Islet of Langerhans (tissue), 1 donor: ENCODE measurements around the gene ARMH2.
"Not testable (repeated sequence)": the region's sequence is repeated elsewhere in the genome, so short reads cannot be mapped to it uniquely, and the experiment has no call there.

ENCODE experiments used
- FAIRE-seq: peaks from one replicate; lab custom pipeline; 2011; peaks lifted over from hg19 to GRCh38; lab: Jason Lieb, UNC

ARMH2 gene

DNA sequence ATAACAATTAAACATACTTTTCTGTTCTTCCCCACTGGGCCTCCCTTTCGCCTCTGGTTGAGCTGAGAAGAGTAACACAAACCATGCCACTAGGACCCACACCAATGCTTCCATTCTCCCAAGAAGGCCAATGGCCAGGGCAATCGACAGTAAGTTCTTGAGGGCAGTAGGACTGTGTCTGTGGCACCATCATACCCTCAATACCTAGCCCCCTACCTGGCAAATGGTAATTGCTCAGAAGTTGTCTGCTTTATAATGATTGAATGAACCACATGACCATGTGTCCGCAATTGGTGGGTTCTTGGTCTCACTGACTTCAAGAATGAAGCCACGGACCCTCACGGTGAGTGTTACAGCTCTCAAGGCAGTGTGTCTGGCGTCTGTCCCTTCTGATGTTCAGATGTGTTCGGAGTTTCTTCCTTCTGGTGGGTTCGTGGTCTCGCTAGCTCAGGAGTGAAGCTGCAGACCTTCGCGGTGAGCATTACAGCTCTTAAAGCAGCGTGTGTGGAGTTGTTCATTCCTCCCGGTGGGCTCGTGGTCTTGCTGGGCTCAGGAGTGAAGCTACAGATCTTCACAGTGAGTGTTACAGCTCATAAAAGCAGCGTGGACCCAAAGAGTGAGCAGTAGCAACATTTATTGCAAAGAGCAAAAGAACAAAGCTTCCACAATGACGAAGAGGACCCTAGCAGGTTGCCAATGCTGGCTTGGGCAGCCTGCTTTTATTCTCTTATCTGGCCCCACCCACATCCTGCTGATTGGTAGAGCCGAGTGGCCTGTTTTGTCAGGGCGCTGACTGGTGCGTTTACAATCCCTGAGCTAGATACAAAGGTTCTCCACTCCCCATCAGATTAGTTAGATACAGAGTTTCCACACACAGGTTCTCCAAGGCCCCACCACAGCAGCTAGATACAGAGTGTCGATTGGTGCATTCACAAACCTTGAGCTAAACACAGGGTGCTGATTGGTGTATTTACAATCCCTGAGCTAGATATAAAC is 33.6 kb downstream of the ARMH2 start:
- not testable (repeated sequence) for FAIRE-seq

DNA sequence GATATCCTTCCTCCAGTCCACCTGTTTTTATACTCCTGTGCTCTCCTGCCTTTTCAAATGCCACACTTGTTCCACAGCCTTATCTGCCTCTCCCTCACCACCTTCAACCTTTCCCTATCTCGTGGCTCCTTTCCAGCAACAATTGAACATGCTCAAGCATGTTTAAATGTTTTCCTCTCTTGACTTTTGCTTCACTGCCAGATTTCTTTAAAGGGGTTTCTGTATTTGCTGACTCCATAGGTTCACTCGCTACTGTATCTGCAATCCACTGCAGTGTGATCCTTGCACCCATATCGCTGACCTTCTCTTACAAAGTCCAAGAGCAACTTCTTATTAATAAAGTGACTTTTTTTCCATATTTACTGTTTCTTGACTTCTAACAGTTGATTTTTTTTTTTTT is 35.1 kb downstream of the ARMH2 start:
- no peak for FAIRE-seq

DNA sequence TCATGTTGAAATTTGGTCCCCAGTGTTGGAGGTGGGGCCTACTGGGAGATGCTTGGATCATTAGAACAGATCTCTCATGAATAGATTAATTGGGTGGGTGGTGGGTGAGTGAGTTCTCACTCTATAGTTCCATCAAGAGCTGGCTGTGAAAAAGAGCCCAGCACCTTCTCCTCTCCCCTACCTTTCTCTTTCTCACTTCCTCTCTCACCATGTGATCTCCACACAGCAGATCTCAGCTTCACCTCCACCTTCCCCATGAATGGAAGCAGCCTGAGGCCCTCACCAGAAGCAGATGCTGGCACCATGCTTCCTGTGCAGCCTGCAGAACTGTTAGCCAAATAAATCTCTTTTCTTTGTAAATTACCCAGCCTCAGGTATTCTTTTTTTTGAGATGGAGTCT is 36.9 kb downstream of the ARMH2 start:
- FAIRE-seq = no peak

DNA sequence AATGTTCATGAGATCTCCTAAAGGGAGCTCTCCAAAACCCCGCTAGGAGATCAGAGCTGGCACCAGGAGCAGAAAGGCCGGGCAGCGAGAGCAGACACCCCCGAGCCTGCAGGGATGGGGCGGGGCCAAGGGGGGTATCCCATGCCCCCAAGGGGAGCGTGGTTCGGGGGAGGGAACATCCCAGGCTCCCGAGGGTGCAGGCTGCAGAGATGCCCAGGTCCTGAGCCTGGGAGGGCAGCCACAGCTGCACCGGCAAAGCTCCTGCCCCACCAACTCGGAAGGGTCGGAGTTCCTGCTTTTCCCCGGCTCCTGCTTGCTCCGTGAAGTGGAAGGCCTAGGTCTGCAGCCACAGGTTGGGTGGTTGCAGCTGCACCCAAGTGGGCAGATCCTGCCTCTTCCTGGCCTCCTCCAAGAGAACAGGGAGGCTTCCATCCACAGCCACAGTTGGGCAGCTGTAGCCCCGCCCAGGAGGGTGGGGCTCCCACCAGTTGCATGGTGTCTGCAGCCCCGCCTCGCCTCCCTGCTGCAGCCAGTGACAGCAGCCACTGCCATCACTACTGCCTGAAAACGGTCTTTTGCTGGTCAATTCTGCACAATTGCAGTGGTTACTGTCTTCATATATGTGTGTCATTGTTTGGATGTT is 37.4 kb downstream of the ARMH2 start:
- no peak for FAIRE-seq

DNA sequence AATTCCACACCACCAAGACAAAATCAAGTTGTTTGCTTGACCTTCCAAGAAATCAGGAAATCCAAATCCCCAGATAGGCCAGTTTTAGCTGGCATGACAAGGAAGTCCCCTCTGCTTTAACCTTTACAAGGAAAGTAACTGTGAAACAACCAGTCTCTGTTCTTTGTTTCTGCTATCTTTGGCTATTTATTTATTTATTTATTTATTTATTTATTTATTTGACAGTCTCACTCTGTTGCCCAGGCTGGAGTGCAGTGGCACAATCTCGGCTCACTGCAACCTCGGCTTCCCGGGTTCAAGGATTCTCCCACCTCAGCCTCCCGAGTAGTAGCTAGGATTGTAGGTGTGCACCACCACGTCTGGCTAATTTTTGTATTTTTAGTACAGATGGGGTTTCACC is 38.5 kb downstream of the ARMH2 start:
- no peak for FAIRE-seq

DNA sequence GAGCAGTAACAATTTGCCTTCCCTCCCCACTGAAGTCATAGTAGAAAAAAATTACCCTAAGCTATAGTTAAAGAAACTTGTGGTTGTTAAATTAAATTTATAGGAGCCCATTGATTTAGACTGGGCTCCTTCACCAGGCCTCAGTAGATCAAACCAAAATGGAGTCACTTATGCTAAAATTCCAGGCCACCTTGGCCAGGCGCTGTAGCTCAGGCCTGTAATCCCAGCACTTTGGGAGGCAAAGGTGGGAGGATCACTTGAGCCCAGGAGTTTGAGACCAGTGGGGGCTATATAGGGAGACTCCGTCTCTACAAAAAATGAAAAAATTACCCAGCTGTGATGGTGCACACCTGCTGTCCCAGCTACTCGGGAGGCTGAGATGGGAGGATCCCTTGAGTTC is 39.0 kb downstream of the ARMH2 start:
- FAIRE-seq = no peak

DNA sequence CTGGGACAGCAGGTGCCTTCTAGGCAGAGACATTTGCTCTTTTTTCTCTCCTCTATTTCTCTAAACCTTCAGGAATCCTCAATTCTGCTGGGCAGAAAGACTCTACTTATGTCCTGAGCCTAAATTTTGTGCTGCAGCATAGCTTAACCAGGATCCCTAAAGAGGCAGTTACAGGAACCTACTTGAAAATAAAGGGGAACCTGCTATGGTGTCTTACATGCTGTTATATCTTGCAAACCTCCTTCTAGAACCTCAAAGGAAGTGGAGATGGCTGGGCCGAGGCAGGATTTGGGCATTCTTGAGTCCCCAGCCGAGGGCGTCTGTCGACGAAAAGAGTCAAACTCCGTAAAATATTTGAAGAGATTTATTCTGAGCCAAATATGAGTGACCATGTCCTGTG is 41.1 kb downstream of the ARMH2 start:
- no peak for FAIRE-seq

DNA sequence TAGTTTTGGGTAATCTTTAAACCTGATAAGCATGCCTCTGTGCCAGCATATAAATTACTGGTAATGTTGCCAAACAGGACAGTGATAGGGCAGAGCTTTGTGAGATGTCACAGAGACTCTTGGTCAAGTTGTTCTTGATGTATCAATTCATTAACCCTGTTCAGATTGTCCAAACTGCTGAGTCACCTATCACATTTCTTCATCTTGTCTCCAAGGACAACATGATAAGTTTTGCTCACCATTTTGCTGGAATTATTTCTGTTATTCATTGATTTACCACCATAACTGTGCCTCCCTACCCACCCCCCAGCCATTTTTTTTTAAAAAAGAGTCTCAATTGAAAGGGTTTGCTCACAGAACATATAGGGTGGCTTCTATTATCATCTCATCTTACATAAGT is 43.4 kb downstream of the ARMH2 start:
- FAIRE-seq = no peak

DNA sequence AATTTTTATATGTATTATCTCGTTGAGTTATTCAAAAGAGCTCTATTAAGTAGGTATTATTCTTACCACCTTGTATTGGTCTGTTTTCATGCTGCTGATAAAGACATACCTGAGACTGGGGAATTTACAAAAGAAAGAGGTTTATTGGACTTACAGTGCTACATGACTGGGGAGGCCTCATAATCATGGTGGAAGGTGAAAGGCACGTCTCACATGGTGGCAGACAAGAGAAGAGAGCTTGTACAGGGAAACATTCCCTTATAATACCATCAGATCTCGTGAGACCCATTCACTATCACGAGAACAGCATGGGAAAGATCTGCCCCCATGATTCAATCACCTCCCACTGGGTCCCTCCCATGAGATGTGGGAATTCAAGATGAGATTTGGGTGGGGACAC is 44.3 kb downstream of the ARMH2 start:
- not testable (repeated sequence) for FAIRE-seq

DNA sequence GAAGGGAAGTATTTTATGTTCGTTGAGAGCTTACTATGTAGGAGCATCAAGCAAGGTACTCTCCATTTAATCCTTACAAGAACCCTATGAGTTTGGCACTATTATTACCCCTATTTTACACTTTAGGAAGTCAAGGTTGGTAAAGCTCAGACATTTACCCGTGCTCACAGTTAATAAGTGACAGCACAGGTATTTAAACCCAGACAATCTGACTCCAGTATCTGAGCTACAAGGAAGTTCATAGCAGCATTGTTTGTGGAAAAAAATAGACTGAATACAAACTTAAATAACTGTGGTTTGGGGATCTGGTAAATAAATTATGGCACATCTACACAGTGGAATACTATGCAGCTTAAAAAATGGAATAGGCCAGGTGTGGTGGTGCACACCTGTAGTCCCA is 45.2 kb downstream of the ARMH2 start:
- no peak for FAIRE-seq

DNA sequence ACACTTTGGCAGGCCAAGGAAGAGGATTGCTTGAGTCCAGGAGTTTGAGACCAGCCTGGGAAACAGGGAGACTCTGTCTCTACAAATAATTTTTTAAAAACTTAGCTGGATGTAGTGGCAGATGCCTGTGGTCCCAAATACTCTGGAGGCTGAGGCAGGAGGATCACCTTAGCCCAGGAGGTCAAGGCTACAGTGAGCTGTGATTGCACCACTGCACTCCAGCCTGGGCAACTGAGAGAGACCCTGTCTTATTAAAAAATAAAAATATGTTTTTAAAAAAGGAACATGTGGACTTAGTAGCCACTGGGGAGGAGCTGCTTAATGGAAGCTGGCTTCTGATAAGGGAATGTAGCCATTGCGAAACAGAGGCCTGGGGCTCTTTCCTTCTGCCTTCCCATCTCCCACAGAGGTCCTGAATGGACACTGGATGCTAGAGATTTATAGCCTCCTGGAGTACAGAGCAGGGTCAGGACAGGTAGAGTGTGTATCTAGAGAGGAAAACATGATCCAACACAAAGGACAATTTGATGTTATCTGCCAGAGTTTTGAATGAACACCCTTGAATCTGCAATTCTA is 45.7 kb downstream of the ARMH2 start:
- FAIRE-seq = no peak

DNA sequence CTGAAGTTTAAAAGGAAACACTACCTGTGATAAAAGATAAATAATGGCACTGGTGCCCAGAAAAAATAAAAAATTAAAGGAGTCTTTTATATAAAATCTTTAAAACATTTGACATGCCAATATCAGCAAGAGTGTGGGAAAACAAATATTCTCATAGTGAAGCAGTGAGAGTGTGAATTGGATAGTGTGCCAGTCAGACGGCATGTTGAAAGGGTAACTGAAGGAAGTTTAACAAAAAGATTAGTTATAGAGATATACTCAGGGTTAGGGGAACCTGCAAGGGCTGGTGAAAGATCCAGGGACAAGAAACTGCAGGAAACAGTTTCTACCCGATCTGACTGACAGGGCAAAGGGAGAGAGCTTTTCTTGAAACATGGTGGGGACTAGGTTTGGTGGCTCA is 46.2 kb downstream of the ARMH2 start:
- no peak for FAIRE-seq

DNA sequence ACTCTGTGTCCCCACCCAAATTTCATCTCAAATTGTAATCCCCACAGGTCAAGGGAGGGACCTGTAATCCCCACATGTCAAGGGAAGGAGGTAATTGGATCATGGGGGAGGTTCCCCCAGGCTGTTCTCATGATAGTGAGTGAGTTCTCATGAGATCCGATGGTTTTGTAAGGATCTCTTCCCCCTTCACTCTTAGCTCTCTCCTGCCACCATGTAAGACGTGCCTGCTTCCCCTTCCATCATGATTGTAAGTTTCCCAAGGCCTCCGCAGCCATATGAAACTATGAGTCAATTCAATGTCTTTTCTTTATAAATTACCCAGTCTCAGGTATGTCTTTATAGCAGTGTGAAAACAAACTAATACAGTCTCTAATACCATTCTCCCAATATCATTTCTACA is 47.8 kb downstream of the ARMH2 start:
- FAIRE-seq = not testable (repeated sequence)

DNA sequence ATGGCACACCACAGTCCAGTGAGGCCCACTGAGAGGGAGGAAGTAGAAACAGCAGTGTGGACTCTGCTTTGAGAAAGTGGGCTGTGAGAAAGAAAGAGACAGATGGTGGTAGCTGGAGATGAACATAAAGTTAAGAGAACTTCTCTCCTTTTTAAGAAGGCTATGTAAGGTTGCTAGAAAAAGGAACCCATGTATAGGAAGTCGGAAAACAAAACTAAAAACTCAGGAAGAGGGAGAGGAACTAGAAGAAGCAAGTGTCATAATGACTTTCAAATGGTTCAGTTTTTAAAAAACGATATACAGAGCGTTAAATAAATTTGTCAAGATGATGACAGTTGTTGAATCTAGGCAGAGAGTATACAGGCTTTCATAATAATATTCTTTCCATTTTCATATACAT is 49.4 kb downstream of the ARMH2 start:
- no peak for FAIRE-seq
